Posterior vena cava (tissue), 2 donors: Measurements from ENCODE around the gene SPIRE1. TPM values are rescaled to one million over a fixed set of nuclear protein-coding genes. Genes with fewer than 3 reads are reported as not detected.

Experiments
- DNase-seq: peaks from one replicate; pipeline ENCODE4 v3.0.0-alpha.2; 2020; ENCODE audit warnings: low spot score
- intact Hi-C, 2 donors: fragments of 100-400 bp; cut with DNase I; formaldehyde crosslinking; loops; one replicate each; pipeline versions ENCODE4 v1.14.1 to v1.14.2; 2022 to 2023
- total RNA-seq, 2 donors: library from RNA; stranded (reverse); fragmentation: NEBNext Ultra II Directional; extraction: Animal tissue kit (Norgen Biotek cat#: 25700); gene quantifications; one replicate each; pipeline ENCODE4 v1.2.1, GENCODE V29; 2021
- donor health status: DM: yes; HTN: yes; CAD: no.
- donor health status: DM: yes; HTN: yes; CAD: no.

SPIRE1 gene
- total RNA-seq, 2 donors from 2014 or later, result 32.3 to 47.8 TPM

- DNase-seq, result no peak
- intact Hi-C loops, result no loop called here
Observed at GRCh38 chr18:12474876-12475275, 183.0 kb downstream of the SPIRE1 start.

GRCh38 chr18:12474146-12474545, 183.8 kb downstream of the SPIRE1 start:
- intact Hi-C loops, result no loop called here
- DNase-seq, result no peak

- DNase-seq, result no peak
Observed at GRCh38 chr18:12470382-12471075, 187.4 kb downstream of the SPIRE1 start.

GRCh38 chr18:12468445-12468844, 189.5 kb downstream of the SPIRE1 start:
- no peak for DNase-seq
- intact Hi-C loops, result no loop called here

More at GRCh38 chr18:12470382-12471075, 187.4 kb downstream of the SPIRE1 start:
- intact Hi-C loops, result no loop called here

- intact Hi-C loops, result no loop called here
Observed at GRCh38 chr18:12464731-12465130, 193.2 kb downstream of the SPIRE1 start.

GRCh38 chr18:12463191-12463590, 194.7 kb downstream of the SPIRE1 start:
- intact Hi-C loops, result no loop called here
- no peak for DNase-seq

More at GRCh38 chr18:12464731-12465130, 193.2 kb downstream of the SPIRE1 start:
- no peak for DNase-seq

- intact Hi-C loops, result no loop called here
- DNase-seq, result no peak
Observed at GRCh38 chr18:12462242-12462641, 195.7 kb downstream of the SPIRE1 start.

GRCh38 chr18:12461326-12461725, 196.6 kb downstream of the SPIRE1 start:
- intact Hi-C loops, result no loop called here

GRCh38 chr18:12460874-12461273, 197.0 kb downstream of the SPIRE1 start:
- intact Hi-C loops, result no loop called here
- DNase-seq, result no peak

More at GRCh38 chr18:12461326-12461725, 196.6 kb downstream of the SPIRE1 start:
- no peak for DNase-seq

- intact Hi-C loops, result no loop called here
Observed at GRCh38 chr18:12458771-12459170, 199.1 kb downstream of the SPIRE1 start.

GRCh38 chr18:12456441-12456840, 201.5 kb downstream of the SPIRE1 start:
- intact Hi-C loops, result no loop called here
- DNase-seq, result no peak

More at GRCh38 chr18:12458771-12459170, 199.1 kb downstream of the SPIRE1 start:
- DNase-seq, result no peak

GRCh38 chr18:12455496-12455895, 202.4 kb downstream of the SPIRE1 start:
- no peak for DNase-seq
- intact Hi-C loops, result no loop called here

GRCh38 chr18:12452784-12453183, 205.1 kb downstream of the SPIRE1 start:
- intact Hi-C loops, result no loop called here
- no peak for DNase-seq

- DNase-seq, result no peak
- intact Hi-C loops, result no loop called here
Observed at GRCh38 chr18:12451428-12451827, 206.5 kb downstream of the SPIRE1 start.

GRCh38 chr18:12449051-12449785, 208.7 kb downstream of the SPIRE1 start:
- no peak for DNase-seq
- intact Hi-C loops, result no loop called here

GRCh38 chr18:12445554-12445953, 212.4 kb downstream of the SPIRE1 start:
- DNase-seq, result no peak
- intact Hi-C loops, result no loop called here

GRCh38 chr18:12443551-12443950, 214.4 kb downstream of the SPIRE1 start:
- intact Hi-C loops, result no loop called here
- DNase-seq, result no peak

GRCh38 chr18:12442946-12443345, 215.0 kb downstream of the SPIRE1 start:
- DNase-seq, result no peak
- intact Hi-C loops, result no loop called here

- intact Hi-C loops, result no loop called here
- DNase-seq, result no peak
Observed at GRCh38 chr18:12441475-12442034, 216.4 kb downstream of the SPIRE1 start.

GRCh38 chr18:12438257-12438656, 219.7 kb downstream of the SPIRE1 start:
- intact Hi-C loops, result no loop called here

More at GRCh38 chr18:12438257-12438656, 219.7 kb downstream of the SPIRE1 start:
- peak; percentile 41 for DNase-seq
